ENCODE results near the gene GPR32.

Gene GPR32

DNA sequence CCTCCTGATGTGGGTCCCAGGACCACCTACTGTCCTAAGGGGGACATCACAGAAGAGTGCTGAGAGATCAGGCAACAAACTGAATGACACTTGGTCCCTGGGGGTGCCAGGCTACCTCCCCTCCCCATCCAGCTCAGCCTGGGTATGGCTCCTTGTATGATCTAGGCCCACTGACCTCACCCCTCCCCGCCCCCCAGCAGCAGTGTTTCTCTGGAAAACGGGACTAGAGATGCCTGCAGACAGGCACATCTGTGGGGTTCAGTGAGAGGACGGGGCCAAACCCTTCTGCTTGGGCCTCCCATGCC, 29.2 kb downstream of the GPR32 start:
- TF ChIP-seq EZH2phosphoT487 (IDR thresholded peaks at IDR 0.05; ENCODE audit: borderline replicate concordance, low read length), result no peak
- TF ChIP-seq, protein P1, sequence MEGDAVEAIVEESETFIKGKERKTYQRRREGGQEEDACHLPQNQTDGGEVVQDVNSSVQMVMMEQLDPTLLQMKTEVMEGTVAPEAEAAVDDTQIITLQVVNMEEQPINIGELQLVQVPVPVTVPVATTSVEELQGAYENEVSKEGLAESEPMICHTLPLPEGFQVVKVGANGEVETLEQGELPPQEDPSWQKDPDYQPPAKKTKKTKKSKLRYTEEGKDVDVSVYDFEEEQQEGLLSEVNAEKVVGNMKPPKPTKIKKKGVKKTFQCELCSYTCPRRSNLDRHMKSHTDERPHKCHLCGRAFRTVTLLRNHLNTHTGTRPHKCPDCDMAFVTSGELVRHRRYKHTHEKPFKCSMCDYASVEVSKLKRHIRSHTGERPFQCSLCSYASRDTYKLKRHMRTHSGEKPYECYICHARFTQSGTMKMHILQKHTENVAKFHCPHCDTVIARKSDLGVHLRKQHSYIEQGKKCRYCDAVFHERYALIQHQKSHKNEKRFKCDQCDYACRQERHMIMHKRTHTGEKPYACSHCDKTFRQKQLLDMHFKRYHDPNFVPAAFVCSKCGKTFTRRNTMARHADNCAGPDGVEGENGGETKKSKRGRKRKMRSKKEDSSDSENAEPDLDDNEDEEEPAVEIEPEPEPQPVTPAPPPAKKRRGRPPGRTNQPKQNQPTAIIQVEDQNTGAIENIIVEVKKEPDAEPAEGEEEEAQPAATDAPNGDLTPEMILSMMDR (IDR thresholded peaks at IDR 0.05; ENCODE audit: low read depth, low read length, poor library complexity, severe bottlenecking), result no peak
- Histone ChIP-seq H3F3A (ENCODE audit: control insufficient read depth, insufficient read depth) (peaks cover 56% of the 10 kb centered on the region), H3K9me3 (ENCODE audit: control insufficient read depth, insufficient read depth, low read length) (no peaks in the 10 kb centered on the region), H3K4me2 (ENCODE audit: low read length) (no peak overlapping the region), H3K9me2 (replicated peaks; ENCODE audit: control insufficient read depth, low read length) (no peaks in the 10 kb centered on the region), H4K20me1 (ENCODE audit: control insufficient read depth, insufficient read depth, low read depth, low read length) (peaks cover 37% of the 10 kb centered on the region), H3K79me2 (ENCODE audit: control insufficient read depth, low read length) (peaks cover 52% of the 10 kb centered on the region), H3K4me3 (ENCODE audit: low read length) (no peak overlapping the region), H3K27me3 (ENCODE audit: control insufficient read depth, low read length) (no peaks in the 10 kb centered on the region), H3K36me3 (ENCODE audit: control insufficient read depth, low read length) (peaks cover 86% of the 10 kb centered on the region), H3K4me1 (ENCODE audit: control insufficient read depth, low read length) (peaks cover 33% of the 10 kb centered on the region), H3K27ac (ENCODE audit: low read depth, low read length) (no peak overlapping the region)

DNA sequence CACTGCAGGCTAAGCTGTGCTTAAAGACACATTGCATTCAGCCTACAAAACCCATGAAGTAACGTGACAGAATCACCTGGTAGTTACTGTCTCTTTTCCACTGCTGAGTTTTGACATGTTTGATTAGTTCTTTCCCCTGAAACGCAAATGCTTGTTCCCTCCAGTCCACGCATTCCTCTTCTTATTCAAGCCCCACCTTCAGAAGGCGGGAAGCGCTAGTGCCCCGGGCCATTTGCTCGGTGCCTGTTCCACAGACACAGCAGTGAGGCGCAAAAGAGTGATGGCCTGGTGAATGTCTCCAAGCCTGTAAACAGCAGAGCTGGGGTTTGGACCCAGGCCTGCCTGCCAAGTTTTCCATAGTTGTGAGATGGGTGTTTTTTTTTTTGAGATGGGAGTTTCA, 30.8 kb downstream of the GPR32 start:
- no peak for TF ChIP-seq EZH2phosphoT487 (IDR thresholded peaks at IDR 0.05; ENCODE audit: borderline replicate concordance, low read length)
- TF ChIP-seq, protein P1 (IDR thresholded peaks at IDR 0.05; ENCODE audit: low read depth, low read length, poor library complexity, severe bottlenecking), result no peak
- no peaks in the 10 kb centered on the region for H3K9me3 ChIP-seq (ENCODE audit: control insufficient read depth, insufficient read depth, low read length)
- H3K79me2 ChIP-seq (ENCODE audit: control insufficient read depth, low read length), result peaks cover 58% of the 10 kb centered on the region
- H3K27me3 ChIP-seq (ENCODE audit: control insufficient read depth, low read length), result no peaks in the 10 kb centered on the region
- peaks cover 45% of the 10 kb centered on the region for H3F3A ChIP-seq (ENCODE audit: control insufficient read depth, insufficient read depth)
- peaks cover 78% of the 10 kb centered on the region for H3K36me3 ChIP-seq (ENCODE audit: control insufficient read depth, low read length)
- no peaks in the 10 kb centered on the region for H3K9me2 ChIP-seq (replicated peaks; ENCODE audit: control insufficient read depth, low read length)
- H3K4me1 ChIP-seq (ENCODE audit: control insufficient read depth, low read length), result peaks cover 29% of the 10 kb centered on the region
- no peak overlapping the region for H3K4me3 ChIP-seq (ENCODE audit: low read length)
- no peak overlapping the region for H3K4me2 ChIP-seq (ENCODE audit: low read length)
- H4K20me1 ChIP-seq (ENCODE audit: control insufficient read depth, insufficient read depth, low read depth, low read length), result peaks cover 37% of the 10 kb centered on the region
- no peak overlapping the region for H3K27ac ChIP-seq (ENCODE audit: low read depth, low read length)

- no peaks in the 10 kb centered on the region for H3K9me3 ChIP-seq (ENCODE audit: control insufficient read depth, insufficient read depth, low read length)
- H3F3A ChIP-seq (ENCODE audit: control insufficient read depth, insufficient read depth), result peaks cover 24% of the 10 kb centered on the region
- H3K79me2 ChIP-seq (ENCODE audit: control insufficient read depth, low read length), result peaks cover 56% of the 10 kb centered on the region
- peak overlapping the region; percentile 71 for H3K4me2 ChIP-seq (ENCODE audit: low read length)
- no peaks in the 10 kb centered on the region for H3K9me2 ChIP-seq (replicated peaks; ENCODE audit: control insufficient read depth, low read length)
- peak overlapping the region; percentile 89 for H3K4me3 ChIP-seq (ENCODE audit: low read length)
- peaks cover 51% of the 10 kb centered on the region for H3K36me3 ChIP-seq (ENCODE audit: control insufficient read depth, low read length)
- H3K4me1 ChIP-seq (ENCODE audit: control insufficient read depth, low read length), result peaks cover 23% of the 10 kb centered on the region
- no peaks in the 10 kb centered on the region for H3K27me3 ChIP-seq (ENCODE audit: control insufficient read depth, low read length)
- H3K27ac ChIP-seq (ENCODE audit: low read depth, low read length), result peak overlapping the region; percentile 86
- TF ChIP-seq EZH2phosphoT487 (IDR thresholded peaks at IDR 0.05; ENCODE audit: borderline replicate concordance, low read length), result no peak
- TF ChIP-seq, protein P1 (IDR thresholded peaks at IDR 0.05; ENCODE audit: low read depth, low read length, poor library complexity, severe bottlenecking), result no peak
- peaks cover 25% of the 10 kb centered on the region for H4K20me1 ChIP-seq (ENCODE audit: control insufficient read depth, insufficient read depth, low read depth, low read length)
Observed at GRCh38 chr19:50803633-50804419, 33.6 kb downstream of the GPR32 start.
